Activated naive CD8-positive, alpha-beta T cell treated with anti-CD3 and anti-CD28 coated beads, Interleukin-2, amount 50 U/mL, for 16 hours (primary cell): ENCODE measurements around the gene MSL1.

ENCODE experiments used
- DNase-seq: peaks from one replicate; pipeline ENCODE4 v3.0.0-alpha.2; 2020; ENCODE audit warnings: low read depth, low spot score

The MSL1 gene

GRCh38 chr17:40121181-40122135 is at the start of gene MSL1:
MSL1 (plus strand) TSS chr17:40121971; CDS start chr17:40122613, 642 bp downstream.
- peak; percentile 73 for DNase-seq

- DNase-seq: no peak
These were observed 49.6 kb upstream of the MSL1 start for GRCh38 chr17:40072040-40072734.

GRCh38 chr17:40072735-40073346 is 48.9 kb upstream of the MSL1 start:
- no peak for DNase-seq

- DNase-seq: no peak
These were observed 48.2 kb upstream of the MSL1 start for GRCh38 chr17:40073454-40074174.

GRCh38 chr17:40074175-40074512 is 47.6 kb upstream of the MSL1 start:
- DNase-seq: no peak

GRCh38 chr17:40074871-40075200 is 46.9 kb upstream of the MSL1 start:
- no peak for DNase-seq

- DNase-seq: no peak
These were observed 46.4 kb upstream of the MSL1 start for GRCh38 chr17:40075201-40075941.

- no peak for DNase-seq
These were observed 45.8 kb upstream of the MSL1 start for GRCh38 chr17:40075942-40076498.

- DNase-seq: no peak
These were observed 45.2 kb upstream of the MSL1 start for GRCh38 chr17:40076591-40076990.

- DNase-seq: no peak
These were observed 42.2 kb upstream of the MSL1 start for GRCh38 chr17:40079545-40079944.

- DNase-seq: no peak
These were observed 37.3 kb upstream of the MSL1 start for GRCh38 chr17:40084477-40084876.

- DNase-seq: no peak
These were observed 35.4 kb upstream of the MSL1 start for GRCh38 chr17:40086150-40087044.

- DNase-seq: no peak
These were observed 34.5 kb upstream of the MSL1 start for GRCh38 chr17:40087049-40087794.

GRCh38 chr17:40087903-40088718 is 33.7 kb upstream of the MSL1 start:
- no peak for DNase-seq

- DNase-seq: no peak
These were observed 32.5 kb upstream of the MSL1 start for GRCh38 chr17:40089077-40089895.

- no peak for DNase-seq
These were observed 31.3 kb upstream of the MSL1 start for GRCh38 chr17:40090237-40091119.
